GM11168 (cell line): ENCODE results near the gene LPP.

Source experiments
- in situ Hi-C: fragments of 300-500 bp; cut with MboI; formaldehyde crosslinking; loops from one replicate; pipeline ENCODE4 v1.12.0; 2022; ENCODE audit warnings: low sequenced_read_pairs; ENCODE audit not compliant: unreplicated experiment

Gene LPP

GRCh38 chr3:188554404-188554803 is 400.4 kb downstream of the LPP start:
- in situ Hi-C loops = no loop called here

- in situ Hi-C loops = no loop called here
Measured at GRCh38 chr3:188557235-188557634, 403.3 kb downstream of the LPP start.

- in situ Hi-C loops = no loop called here
Measured at GRCh38 chr3:188558343-188559071, 404.6 kb downstream of the LPP start.

GRCh38 chr3:188559072-188559429 is 405.1 kb downstream of the LPP start:
- in situ Hi-C loops = no loop called here

- in situ Hi-C loops = no loop called here
Measured at GRCh38 chr3:188559856-188560255, 405.9 kb downstream of the LPP start.

GRCh38 chr3:188562144-188562543 is 408.2 kb downstream of the LPP start:
- in situ Hi-C loops = no loop called here

GRCh38 chr3:188567478-188568195 is 413.7 kb downstream of the LPP start:
- in situ Hi-C loops = no loop called here

GRCh38 chr3:188568736-188569135 is 414.8 kb downstream of the LPP start:
- in situ Hi-C loops = no loop called here

- in situ Hi-C loops = no loop called here
Measured at GRCh38 chr3:188571531-188572095, 417.7 kb downstream of the LPP start.

GRCh38 chr3:188573291-188573940 is 419.5 kb downstream of the LPP start:
- in situ Hi-C loops = no loop called here

- in situ Hi-C loops = no loop called here
Measured at GRCh38 chr3:188573956-188574355, 420.0 kb downstream of the LPP start.

- in situ Hi-C loops = no loop called here
Measured at GRCh38 chr3:188574885-188575284, 420.9 kb downstream of the LPP start.

- in situ Hi-C loops = no loop called here
Measured at GRCh38 chr3:188575501-188575900, 421.5 kb downstream of the LPP start.

GRCh38 chr3:188577539-188577938 is 423.6 kb downstream of the LPP start:
- in situ Hi-C loops = no loop called here

GRCh38 chr3:188578576-188579363 is 424.8 kb downstream of the LPP start:
- in situ Hi-C loops = no loop called here

- in situ Hi-C loops = no loop called here
Measured at GRCh38 chr3:188580223-188580622, 426.3 kb downstream of the LPP start.

GRCh38 chr3:188580659-188581058 is 426.7 kb downstream of the LPP start:
- in situ Hi-C loops = no loop called here

GRCh38 chr3:188581365-188581764 is 427.4 kb downstream of the LPP start:
- in situ Hi-C loops = no loop called here

- in situ Hi-C loops = no loop called here
Measured at GRCh38 chr3:188581792-188582191, 427.8 kb downstream of the LPP start.
